NCI-H446 (cell line): ENCODE measurements around the gene ATOH1.

Experiments
- DNase-seq, 2 experiments: peaks; one replicate each; lab custom pipeline; 2025; lab: John Stamatoyannopoulos, UW

The ATOH1 gene

DNA sequence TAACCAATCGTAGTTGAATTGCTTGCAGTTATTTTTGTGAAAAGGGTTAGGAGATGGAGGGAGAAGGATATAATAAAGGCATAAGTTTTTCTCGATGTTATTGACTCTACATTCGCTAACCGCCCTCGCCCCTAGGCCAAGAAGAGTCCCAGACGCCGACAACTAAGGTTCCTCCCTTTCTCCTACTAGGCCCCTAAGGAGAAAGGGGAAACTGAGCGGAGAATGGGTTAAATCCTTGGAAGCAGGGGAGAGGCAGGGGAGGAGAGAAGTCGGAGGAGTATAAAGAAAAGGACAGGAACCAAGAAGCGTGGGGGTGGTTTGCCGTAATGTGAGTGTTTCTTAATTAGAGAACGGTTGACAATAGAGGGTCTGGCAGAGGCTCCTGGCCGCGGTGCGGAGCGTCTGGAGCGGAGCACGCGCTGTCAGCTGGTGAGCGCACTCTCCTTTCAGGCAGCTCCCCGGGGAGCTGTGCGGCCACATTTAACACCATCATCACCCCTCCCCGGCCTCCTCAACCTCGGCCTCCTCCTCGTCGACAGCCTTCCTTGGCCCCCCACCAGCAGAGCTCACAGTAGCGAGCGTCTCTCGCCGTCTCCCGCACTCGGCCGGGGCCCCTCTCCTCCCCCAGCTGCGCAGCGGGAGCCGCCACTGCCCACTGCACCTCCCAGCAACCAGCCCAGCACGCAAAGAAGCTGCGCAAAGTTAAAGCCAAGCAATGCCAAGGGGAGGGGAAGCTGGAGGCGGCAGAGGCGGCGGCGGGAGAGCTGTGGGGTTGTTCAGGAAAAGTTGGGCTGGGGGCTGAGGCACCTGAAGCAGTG is 5.9 kb downstream of the ATOH1 start:
- DNase-seq, result no peak

GRCh38 chr4:93835929-93836328 is 7.4 kb downstream of the ATOH1 start:
- DNase-seq, result no peak

DNA sequence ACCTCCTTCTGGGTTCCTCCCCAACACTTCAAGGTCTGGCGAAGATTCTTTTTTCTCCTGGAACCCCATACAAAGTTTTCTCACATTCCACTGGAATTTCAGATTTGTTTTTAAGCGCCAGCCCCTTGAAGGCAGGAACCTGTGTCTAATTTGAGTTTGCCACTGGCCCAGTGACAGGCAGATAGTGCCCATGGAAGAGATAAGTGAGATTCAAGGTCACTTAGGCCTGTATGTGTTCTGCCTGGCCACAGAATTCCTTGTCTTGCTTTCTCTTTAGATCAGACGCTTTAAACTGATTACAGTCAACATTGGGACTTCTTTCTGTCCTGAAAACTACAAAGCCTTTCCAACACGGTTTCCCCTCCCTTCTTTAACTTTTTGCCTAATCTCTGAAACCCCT is 11.2 kb downstream of the ATOH1 start:
- DNase-seq, result no peak

- no peak for DNase-seq
These were observed 13.3 kb downstream of the ATOH1 start for GRCh38 chr4:93841803-93842345.

GRCh38 chr4:93842601-93843252 is 14.2 kb downstream of the ATOH1 start:
- DNase-seq, result no peak

DNA sequence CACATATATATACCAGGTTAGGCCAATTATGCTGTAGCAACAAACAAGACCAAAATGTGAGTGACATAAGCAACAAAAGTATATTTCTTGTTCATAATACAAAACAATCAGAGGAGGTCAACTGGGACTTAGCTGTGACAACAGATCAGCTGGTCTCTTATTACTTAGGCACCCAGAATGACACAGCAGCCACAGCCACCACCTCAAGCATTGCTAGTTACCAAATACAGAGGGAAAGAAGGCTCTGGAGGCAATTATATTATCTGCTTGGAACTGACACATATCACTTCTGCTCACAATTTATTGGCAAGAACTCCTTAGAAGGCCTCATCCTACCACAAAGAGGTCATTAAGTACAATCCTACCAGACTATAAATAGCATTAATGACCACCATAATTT is 15.2 kb downstream of the ATOH1 start:
- DNase-seq, result no peak

DNA sequence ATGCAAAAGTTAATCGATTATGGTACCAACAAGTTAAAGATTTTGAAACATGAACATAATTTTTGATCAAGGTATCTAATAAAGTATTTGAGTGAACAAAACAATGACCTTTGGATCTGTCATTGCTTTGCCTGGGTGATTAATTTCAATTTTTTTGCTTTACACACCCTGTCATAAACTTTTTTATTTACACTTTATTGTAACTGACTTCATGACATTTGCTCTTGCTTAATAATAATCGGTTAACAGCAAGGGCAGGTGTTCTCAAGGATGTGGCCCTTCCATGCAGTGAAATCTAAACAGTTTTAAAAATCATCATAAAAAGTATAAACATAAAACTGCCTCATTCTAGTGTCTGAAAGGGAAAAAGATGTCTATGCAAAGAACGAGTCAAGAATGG is 24.1 kb downstream of the ATOH1 start:
- DNase-seq, result no peak

DNA sequence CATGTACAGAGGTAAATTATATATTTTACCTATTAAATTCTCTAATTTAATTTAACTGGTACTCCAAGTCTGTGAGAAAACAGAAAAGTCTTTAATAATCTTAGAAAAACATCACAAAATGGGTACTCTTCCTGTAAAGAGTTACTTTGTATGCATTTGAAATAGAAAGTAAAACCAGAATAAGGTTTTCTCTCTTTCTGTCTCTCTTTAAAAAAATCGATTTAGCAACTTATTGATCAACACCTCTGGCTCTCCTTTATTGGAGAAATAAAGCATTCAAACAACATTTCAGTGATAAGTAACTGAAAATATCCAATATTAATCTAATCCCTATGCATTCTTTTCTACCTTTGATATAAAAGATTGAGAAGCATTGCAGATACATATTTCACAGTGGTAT is 27.4 kb downstream of the ATOH1 start:
- no peak for DNase-seq

- DNase-seq, result no peak
These were observed 37.1 kb downstream of the ATOH1 start for GRCh38 chr4:93865650-93866049.

GRCh38 chr4:93867416-93868001 is 39.0 kb downstream of the ATOH1 start:
- DNase-seq, result no peak

GRCh38 chr4:93870876-93871458 is 42.4 kb downstream of the ATOH1 start:
- DNase-seq, result no peak

DNA sequence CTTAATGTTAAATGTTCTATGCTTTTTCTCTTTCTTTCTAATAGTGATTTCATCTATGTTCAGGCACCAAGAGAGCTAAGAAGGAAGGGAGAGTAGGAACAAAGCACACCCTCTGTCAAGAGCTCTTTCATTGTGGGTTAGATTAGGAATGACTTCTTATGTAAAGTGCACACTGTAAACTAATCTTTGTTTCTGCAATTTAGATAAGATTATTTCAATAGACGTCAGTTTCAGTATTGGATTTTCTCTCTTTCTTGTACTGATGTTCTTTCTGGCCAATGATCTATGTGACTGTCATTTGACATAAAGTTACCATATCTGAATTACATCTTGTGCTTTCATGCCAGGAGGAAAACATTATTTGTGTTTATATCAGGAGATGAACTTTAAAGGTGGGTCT is 48.2 kb downstream of the ATOH1 start:
- DNase-seq, result no peak

GRCh38 chr4:93878566-93878965 is 50.0 kb downstream of the ATOH1 start:
- DNase-seq, result no peak

DNA sequence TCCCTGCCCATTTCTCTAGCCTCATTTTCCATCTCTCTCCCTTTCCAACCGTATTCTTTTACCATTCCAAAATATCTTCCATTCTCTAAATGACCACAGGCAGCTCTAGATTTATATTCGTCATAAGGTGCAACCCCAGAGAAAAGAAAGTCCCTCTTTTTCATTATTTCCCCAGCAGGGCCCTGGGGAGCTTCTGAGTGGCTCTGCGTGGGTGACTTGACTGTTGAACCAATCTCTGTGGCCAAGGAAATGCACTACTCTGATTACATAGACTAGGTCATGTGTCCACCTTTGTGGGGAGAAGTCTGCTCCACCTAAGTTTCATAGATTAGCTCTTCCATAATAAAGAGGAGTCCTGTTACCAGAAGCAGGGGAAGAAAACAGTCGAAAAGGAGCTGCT is 51.4 kb downstream of the ATOH1 start:
- no peak for DNase-seq
